ENCODE results near the gene GGT6.
A peak's percentile ranks its signal among the peaks of the same experiment; 100 is the strongest.

Gene GGT6

GRCh38 chr17:4573669-4574068 is 13.3 kb upstream of the GGT6 start:
- DNase-seq (ENCODE audit: low read depth): peak; percentile 28

DNA sequence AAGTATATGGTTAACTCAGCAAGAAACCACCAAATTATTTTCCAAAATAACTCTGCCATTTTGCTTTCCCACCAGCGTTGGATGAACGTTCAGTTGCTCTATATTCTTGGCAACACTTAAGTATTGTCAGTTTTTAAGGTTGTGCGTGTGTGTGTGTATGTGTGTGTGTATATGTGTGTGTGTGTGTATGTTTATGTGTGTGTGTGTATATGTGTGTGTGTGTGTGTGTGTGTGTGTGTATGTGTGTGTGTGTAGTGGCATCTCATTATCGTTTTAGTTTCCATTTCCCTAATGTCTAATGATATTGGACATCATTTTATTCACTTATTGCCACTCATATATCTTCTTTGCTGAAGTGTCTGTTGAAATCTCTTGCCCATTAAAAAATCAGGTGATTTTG is 12.7 kb upstream of the GGT6 start:
- DNase-seq (ENCODE audit: low read depth): no peak

GRCh38 chr17:4572131-4572530 is 11.8 kb upstream of the GGT6 start:
- DNase-seq (ENCODE audit: low read depth): no peak

DNA sequence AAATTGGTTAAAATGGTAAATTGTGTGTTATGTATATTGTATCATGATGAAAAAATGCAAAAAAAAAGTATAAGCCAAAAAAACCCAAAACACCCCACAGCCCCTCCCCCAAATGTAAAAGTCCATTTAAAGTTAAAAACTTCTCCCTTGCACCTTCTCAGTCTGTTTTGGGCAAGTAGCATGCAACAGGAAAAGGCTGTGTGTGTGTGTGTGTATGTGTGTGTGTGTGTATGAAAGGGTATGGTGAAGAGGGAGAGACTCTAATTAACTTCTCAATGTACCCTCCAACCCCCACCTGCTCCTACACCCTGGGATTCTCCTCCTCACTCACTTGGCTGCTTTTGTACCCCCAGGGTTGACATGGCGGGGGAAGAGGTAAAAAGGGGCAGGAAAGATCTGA is 9.2 kb upstream of the GGT6 start:
- no peak for DNase-seq (ENCODE audit: low read depth)

- DNase-seq (ENCODE audit: low read depth): no peak
Measured at GRCh38 chr17:4566785-4567184, 6.4 kb upstream of the GGT6 start.

GRCh38 chr17:4565209-4566141 is 5.1 kb upstream of the GGT6 start:
- DNase-seq (ENCODE audit: low read depth): no peak

DNA sequence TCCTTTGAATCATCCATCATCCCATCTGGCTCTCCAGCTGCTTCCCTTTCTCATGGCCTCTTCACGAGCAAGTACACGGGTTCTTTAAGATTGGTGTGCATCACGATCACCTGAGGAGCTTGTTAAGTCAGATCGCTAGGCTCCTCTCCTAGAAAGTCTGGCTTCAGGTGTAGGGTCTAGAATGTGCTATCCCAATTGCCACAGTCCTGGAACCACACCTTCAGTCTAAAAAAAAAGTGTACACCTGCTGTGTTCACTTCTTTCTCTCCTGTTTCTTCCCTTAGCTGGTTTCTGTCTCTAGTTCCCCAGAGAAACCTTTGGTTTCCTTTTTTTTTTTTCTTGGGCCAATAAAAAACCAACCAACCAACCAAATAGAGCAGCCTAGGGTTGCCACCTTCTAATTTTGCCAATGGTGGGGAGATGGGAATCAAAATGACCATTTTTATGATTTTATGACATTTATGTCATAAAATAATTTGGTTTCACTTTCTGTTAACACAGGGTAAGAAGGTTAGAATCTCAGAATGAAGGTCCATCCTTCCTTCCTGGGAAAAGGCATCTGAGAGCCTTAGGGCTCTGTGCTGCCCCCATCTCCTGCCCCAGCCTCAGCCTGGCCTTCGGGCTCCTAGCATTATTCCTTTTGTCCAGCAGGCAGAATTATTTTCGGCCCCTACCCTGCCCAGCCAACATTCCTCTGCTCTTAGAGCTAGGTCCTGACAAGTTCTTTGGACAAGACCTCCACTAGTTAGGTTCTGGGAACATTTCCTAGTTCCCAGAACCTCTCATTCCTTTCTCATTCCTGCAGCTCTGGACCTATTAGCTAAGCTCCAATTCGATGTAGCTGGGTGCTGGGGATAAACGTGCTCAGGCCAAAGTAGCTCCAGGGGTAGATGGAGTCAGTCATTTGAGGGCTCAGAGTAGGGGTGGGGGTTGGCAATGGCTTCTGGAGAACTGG is 1.9 kb upstream of the GGT6 start:
- no peak for DNase-seq (ENCODE audit: low read depth)

GRCh38 chr17:4560837-4561256 is 470 bp upstream of the GGT6 start:
- no peak for DNase-seq (ENCODE audit: low read depth)

GRCh38 chr17:4559966-4560365 is 411 bp downstream of the GGT6 start:
- no peak for DNase-seq (ENCODE audit: low read depth)

DNA sequence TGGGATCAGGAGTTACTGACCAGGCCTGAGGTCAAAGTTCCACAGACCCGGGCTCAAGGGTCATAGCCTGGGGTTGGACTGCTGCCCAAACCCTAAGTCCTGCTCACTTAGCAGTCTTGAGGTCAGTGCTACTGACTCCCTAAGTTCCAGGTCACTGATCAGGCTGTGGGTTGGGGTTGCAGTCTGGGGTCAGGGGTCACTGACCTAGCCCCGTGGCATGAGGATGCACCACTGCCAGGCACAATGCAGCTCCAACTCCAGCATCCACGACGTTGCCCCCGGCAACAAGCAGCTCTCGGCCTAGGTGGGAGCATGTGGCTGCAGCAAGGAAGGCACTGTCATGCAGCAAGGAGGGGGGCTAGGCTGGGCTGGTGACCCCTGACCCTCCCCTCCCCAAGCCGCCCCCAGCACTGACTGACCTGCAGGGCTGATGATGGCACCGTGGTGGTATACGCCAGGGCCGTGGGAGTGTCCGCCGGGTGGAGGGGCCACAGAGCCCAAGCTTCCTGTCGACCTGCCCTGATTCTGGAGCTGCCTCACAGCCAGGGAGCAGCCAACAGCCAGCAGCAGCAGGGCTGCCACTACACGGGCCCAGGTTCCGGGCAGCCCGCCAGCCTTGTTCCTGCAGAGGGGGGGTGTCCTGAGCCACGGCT is 1.1 kb downstream of the GGT6 start:
- DNase-seq (ENCODE audit: low read depth): no peak

- no peak for DNase-seq (ENCODE audit: low read depth)
Measured at GRCh38 chr17:4558347-4558971, 1.9 kb downstream of the GGT6 start.

DNA sequence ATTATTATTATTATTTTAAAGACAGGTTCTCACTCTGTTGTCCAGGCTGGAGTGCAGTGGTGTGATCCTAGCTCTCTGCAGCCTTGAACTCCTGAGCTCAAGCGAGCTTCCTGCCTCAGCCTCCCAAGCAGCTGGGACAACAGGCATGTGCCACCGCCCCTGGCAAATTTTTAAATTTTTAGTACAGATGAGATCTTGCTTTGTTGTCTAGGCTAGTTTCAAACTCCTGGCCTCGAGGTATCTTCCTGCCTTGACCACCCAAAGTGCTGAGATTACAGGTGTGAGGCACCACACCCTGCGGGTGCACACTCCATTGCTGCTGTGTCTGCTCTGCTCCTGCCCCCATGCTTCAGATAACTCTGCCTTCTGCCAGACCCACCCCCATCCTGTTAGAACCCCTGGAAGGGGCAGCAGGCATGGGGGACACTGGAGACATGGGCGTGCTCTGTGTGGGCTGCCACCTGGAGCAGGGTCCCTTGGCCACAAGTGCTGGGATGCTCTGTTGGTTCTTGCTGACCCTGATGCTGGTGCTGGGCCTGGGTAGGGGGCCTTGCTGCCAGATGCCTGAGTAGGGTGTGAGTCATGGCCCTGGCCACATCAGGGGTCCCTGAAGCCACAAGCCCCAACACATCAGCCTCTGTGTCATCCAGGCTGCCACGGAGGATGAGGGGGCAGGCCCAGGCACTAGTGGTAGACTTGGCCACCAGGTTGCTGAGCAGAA is 2.6 kb downstream of the GGT6 start:
- DNase-seq (ENCODE audit: low read depth): no peak

DNA sequence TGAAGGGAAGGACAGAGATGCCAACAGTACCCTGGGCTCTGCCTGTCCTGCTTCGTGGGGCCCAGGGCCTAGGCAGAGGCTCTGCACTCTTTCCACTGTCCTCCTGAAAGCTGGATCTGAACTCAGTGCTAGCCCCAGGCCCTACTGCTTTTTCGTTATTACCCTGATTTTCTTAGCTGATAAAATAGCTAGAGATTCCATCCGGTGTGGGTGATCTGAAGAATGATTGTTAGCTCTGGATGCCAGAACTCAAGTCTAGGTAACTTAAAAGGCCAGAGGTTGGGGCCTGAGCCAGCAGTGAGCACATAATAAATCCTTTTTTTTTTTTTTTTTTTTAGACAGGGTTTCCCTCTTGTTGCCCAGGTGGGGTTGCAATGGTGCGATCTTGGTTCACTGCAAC is 3.4 kb downstream of the GGT6 start:
- no peak for DNase-seq (ENCODE audit: low read depth)

GRCh38 chr17:4555873-4556759 is 4.3 kb downstream of the GGT6 start:
- DNase-seq (ENCODE audit: low read depth): no peak

- peak; percentile 94 for DNase-seq (ENCODE audit: low read depth)
Measured at GRCh38 chr17:4554997-4555799, 5.2 kb downstream of the GGT6 start, which contains the start of gene MYBBP1A. Gene MYBBP1A (minus strand): TSS chr17:4555384. CDS start chr17:4555324, 60 bp downstream.

GRCh38 chr17:4554441-4554996 is 5.9 kb downstream of the GGT6 start:
- no peak for DNase-seq (ENCODE audit: low read depth)

DNA sequence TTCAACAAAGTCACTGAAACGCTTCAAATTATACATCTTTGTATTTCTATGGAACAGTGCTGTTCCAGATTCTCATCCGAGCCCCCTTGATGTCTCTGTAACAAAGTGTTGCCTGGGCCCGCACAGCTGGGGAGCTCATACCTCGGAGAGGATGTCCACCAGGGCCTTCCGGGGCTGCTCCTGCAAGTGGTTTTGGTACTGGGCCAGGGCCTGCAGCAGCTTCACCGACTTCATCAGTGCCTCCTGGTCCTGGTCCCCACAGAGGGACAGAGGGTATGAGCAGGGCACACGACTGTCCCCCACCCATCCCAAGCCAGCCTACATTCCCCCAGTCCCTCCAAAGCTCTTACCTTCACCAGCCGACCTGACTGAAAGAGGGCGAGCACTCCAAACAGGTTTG is 6.7 kb downstream of the GGT6 start:
- no peak for DNase-seq (ENCODE audit: low read depth)

DNA sequence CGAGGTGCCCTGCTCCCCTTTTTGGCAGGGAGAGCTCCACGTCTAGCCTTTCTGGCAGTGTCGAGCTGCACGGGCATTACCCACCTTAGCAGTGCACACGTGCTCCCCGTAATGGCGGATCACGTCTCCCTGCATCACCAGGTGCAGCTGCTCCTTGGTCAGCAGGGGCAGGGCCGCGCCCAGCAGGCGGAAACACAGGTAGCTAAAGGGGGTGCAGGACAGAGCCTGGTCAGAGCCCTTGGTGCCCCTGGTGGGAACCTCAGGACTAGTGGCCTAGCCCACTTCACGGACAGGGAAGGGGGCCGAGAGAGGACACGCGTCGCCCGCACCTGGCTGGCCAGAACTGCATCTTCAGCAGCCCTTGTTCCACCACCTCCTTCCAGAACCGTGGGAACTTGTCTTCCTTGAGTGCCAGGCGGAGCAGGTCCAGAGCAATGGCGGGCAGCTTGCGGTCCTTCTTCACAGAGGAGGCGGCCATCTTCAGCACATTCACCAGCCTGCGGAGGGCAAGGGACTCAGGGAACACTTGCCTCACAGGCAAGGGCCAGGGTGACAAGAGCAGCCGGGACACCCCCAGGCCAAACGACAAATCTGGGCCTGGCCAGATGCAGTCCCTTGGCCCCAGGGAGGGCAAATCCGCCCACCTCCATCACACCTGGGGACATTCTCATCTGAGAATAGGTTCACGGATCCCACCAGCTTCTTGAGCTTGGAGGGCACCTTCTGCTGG is 8.4 kb downstream of the GGT6 start:
- no peak for DNase-seq (ENCODE audit: low read depth)
